GM10847 (cell line): ENCODE data around the gene LARGE1.

Experiments used
- POLR2A ChIP-seq: IDR thresholded peaks from 2 replicates; pipeline ENCODE4 v1.6.1; 2011; ENCODE audit not compliant: insufficient read length; ENCODE audit errors: extremely low read depth

LARGE1 gene

GRCh38 chr22:33332538-33332937, 587.7 kb downstream of the LARGE1 start:
- TF ChIP-seq POLR2A = no peak

- no peak for TF ChIP-seq POLR2A
These were observed 589.3 kb downstream of the LARGE1 start for GRCh38 chr22:33331017-33331416.

GRCh38 chr22:33330534-33330933, 589.7 kb downstream of the LARGE1 start:
- no peak for TF ChIP-seq POLR2A

GRCh38 chr22:33329398-33329797, 590.9 kb downstream of the LARGE1 start:
- TF ChIP-seq POLR2A = no peak

GRCh38 chr22:33328789-33329296, 591.4 kb downstream of the LARGE1 start:
- no peak for TF ChIP-seq POLR2A

GRCh38 chr22:33327348-33327860, 592.9 kb downstream of the LARGE1 start:
- TF ChIP-seq POLR2A = no peak

GRCh38 chr22:33326540-33327295, 593.6 kb downstream of the LARGE1 start:
- TF ChIP-seq POLR2A = no peak

GRCh38 chr22:33325232-33326004, 594.9 kb downstream of the LARGE1 start:
- no peak for TF ChIP-seq POLR2A

GRCh38 chr22:33324228-33324627, 596.0 kb downstream of the LARGE1 start:
- TF ChIP-seq POLR2A = no peak

- TF ChIP-seq POLR2A = no peak
These were observed 598.8 kb downstream of the LARGE1 start for GRCh38 chr22:33321466-33321865.

- TF ChIP-seq POLR2A = no peak
These were observed 604.3 kb downstream of the LARGE1 start for GRCh38 chr22:33315954-33316353.

- no peak for TF ChIP-seq POLR2A
These were observed 605.2 kb downstream of the LARGE1 start for GRCh38 chr22:33315117-33315516.

GRCh38 chr22:33314316-33314715, 606.0 kb downstream of the LARGE1 start:
- TF ChIP-seq POLR2A = no peak

- no peak for TF ChIP-seq POLR2A
These were observed 617.2 kb downstream of the LARGE1 start for GRCh38 chr22:33303099-33303498.

- no peak for TF ChIP-seq POLR2A
These were observed 617.7 kb downstream of the LARGE1 start for GRCh38 chr22:33302549-33302948.

GRCh38 chr22:33302049-33302545, 618.2 kb downstream of the LARGE1 start:
- TF ChIP-seq POLR2A = no peak
